ENCODE measurements around the gene CSE1L.
"Not testable (repeated sequence)": the region's sequence is repeated elsewhere in the genome, so short reads cannot be mapped to it uniquely, and the experiment has no call there.

Gene CSE1L

GRCh38 chr20:49103019-49103418 is 56.9 kb downstream of the CSE1L start:
- no peak overlapping the region for H3K27ac ChIP-seq (ENCODE audit: insufficient read depth, low read depth, low read length, poor library complexity, severe bottlenecking)
- 94 to 99% methylated on average over 4 of the region's 4 CpGs for WGBS, 2 experiments
- no peak overlapping the region for H3K4me3 ChIP-seq (ENCODE audit: insufficient read depth, low read depth, low read length)
- H3K9me3 ChIP-seq (ENCODE audit: control insufficient read depth, low read length) = no peaks in the 10 kb centered on the region
- H3K36me3 ChIP-seq (ENCODE audit: control insufficient read depth, insufficient read depth, low read length) = peaks cover 14% of the 10 kb centered on the region
- no peaks in the 10 kb centered on the region for H3K4me1 ChIP-seq (ENCODE audit: control insufficient read depth, insufficient read depth, low read length)
- no peaks in the 10 kb centered on the region for H3K27me3 ChIP-seq (ENCODE audit: control insufficient read depth, insufficient read depth, low read length, poor library complexity, severe bottlenecking)

DNA sequence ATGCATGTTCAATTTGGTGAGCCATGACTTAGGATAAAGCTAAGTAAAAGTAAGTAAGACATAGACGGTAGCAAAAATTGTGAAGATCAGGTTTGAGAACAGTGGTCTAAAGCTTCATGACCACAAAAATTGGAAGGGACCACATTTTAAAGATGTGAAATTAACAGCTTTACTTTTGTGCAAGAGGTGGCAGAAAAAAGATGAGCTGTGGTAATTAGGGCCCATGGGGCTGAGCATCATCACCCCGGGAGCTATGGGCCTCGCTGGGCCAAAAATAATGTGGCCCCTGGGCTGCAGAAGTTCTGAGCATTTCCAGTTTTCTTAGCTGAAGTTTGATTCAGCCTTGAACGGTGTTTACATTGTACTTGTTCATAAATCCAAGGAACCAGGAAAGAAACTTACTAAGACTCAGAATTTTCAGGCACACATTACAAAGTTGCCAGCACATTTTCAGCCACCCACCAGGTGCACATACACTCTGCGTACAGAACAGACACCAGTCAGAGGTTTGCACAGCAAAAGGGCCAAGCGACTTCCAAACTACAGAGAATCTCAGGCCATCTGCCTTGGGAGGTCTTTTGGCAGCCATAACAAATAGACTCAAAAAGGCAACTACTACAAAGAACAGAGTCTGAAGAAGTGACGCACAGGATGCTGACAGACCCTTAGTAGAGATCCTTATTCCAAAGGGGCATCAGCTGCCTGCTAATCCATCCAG is 57.7 kb downstream of the CSE1L start:
- H3K36me3 ChIP-seq (ENCODE audit: control insufficient read depth, insufficient read depth, low read length) = peaks cover 11% of the 10 kb centered on the region
- no peaks in the 10 kb centered on the region for H3K9me3 ChIP-seq (ENCODE audit: control insufficient read depth, low read length)
- 95 to 97% methylated on average over 7 of the region's 7 CpGs for WGBS, 2 experiments
- no peaks in the 10 kb centered on the region for H3K27me3 ChIP-seq (ENCODE audit: control insufficient read depth, insufficient read depth, low read length, poor library complexity, severe bottlenecking)
- H3K4me3 ChIP-seq (ENCODE audit: insufficient read depth, low read depth, low read length) = no peak overlapping the region
- H3K27ac ChIP-seq (ENCODE audit: insufficient read depth, low read depth, low read length, poor library complexity, severe bottlenecking) = peak overlapping the region; percentile 38
- no peaks in the 10 kb centered on the region for H3K4me1 ChIP-seq (ENCODE audit: control insufficient read depth, insufficient read depth, low read length)

DNA sequence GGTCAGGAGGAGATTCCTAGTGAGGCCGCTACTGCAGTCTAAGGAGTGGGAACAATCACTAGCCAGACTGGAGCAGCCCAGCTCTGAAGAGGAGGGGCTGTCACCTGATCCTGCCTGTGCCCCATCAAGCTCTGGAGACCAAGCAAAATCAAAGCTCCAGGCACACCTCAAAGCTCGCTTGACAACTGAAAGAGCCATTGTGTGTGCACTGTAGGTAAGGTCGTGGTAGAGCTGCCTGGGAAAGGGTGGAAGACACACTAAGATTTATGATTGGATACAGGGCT is 58.2 kb downstream of the CSE1L start:
- H3K27me3 ChIP-seq (ENCODE audit: control insufficient read depth, insufficient read depth, low read length, poor library complexity, severe bottlenecking) = no peaks in the 10 kb centered on the region
- WGBS, 2 experiments = 85 to 89% methylated on average over 3 of the region's 3 CpGs
- no peaks in the 10 kb centered on the region for H3K4me1 ChIP-seq (ENCODE audit: control insufficient read depth, insufficient read depth, low read length)
- H3K36me3 ChIP-seq (ENCODE audit: control insufficient read depth, insufficient read depth, low read length) = peaks cover 7% of the 10 kb centered on the region
- peak overlapping the region; percentile 38 for H3K27ac ChIP-seq (ENCODE audit: insufficient read depth, low read depth, low read length, poor library complexity, severe bottlenecking)
- no peak overlapping the region for H3K4me3 ChIP-seq (ENCODE audit: insufficient read depth, low read depth, low read length)
- no peaks in the 10 kb centered on the region for H3K9me3 ChIP-seq (ENCODE audit: control insufficient read depth, low read length)

GRCh38 chr20:49104979-49105547 is 59.0 kb downstream of the CSE1L start:
- H3K27ac ChIP-seq (ENCODE audit: insufficient read depth, low read depth, low read length, poor library complexity, severe bottlenecking); H3K9me3 ChIP-seq (ENCODE audit: control insufficient read depth, low read length); H3K4me3 ChIP-seq (ENCODE audit: insufficient read depth, low read depth, low read length); H3K36me3 ChIP-seq (ENCODE audit: control insufficient read depth, insufficient read depth, low read length); H3K27me3 ChIP-seq (ENCODE audit: control insufficient read depth, insufficient read depth, low read length, poor library complexity, severe bottlenecking); H3K4me1 ChIP-seq (ENCODE audit: control insufficient read depth, insufficient read depth, low read length): not testable (repeated sequence)
- 92 to 97% methylated on average over 11 of the region's 11 CpGs for WGBS, 2 experiments

GRCh38 chr20:49106328-49106727 is 60.2 kb downstream of the CSE1L start:
- Histone ChIP-seq H3K4me1 (ENCODE audit: control insufficient read depth, insufficient read depth, low read length) (no peaks in the 10 kb centered on the region), H3K27ac (ENCODE audit: insufficient read depth, low read depth, low read length, poor library complexity, severe bottlenecking) (no peak overlapping the region), H3K36me3 (ENCODE audit: control insufficient read depth, insufficient read depth, low read length) (peaks cover 7% of the 10 kb centered on the region), H3K27me3 (ENCODE audit: control insufficient read depth, insufficient read depth, low read length, poor library complexity, severe bottlenecking) (no peaks in the 10 kb centered on the region), H3K4me3 (ENCODE audit: insufficient read depth, low read depth, low read length) (no peak overlapping the region), H3K9me3 (ENCODE audit: control insufficient read depth, low read length) (no peaks in the 10 kb centered on the region)
- WGBS, 2 experiments = 93% methylated on average over 6 of the region's 6 CpGs

DNA sequence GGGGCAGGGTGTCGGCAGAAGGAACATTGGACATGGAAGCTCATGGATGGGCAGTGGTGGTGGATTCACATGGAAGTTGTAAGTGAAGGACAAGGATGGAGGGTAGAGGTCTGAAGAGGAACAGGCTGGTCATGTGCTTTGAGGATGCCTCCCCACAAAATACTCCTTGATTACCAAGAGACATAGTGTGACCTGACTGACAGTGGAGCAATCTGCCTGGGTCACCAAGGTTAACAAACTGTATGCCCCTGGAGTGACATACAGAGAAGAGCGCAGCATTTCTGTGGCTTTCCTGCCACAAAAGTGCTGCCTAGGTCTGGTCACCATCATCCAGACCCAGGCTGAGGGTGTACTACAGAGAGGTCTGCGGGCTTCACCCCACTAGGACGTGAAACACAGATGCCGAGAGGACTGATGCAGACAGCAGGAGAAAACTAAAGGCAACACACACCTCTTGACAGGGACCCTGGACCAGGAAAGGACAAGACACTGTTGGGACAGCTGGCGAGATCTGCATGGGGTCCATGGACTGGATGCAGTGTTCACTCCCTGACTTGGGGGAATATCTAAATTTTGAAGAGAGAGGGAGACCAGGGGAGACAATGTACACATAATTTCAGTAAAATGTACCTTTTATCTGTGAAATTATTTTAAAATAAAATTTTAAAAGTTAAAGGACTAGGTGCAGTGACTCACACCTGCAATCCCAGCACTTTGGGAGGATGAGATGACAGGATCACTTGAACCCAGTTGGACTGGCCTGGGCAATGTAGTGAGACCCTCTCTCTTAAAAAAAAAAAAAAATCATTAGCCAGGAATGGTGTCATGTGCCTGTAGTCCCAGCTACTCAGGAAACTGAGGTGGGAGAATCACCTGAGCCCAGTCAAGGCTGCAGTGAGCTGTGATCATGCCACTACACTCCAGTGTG is 64.9 kb downstream of the CSE1L start:
- H3K27me3 ChIP-seq (ENCODE audit: control insufficient read depth, insufficient read depth, low read length, poor library complexity, severe bottlenecking) = no peaks in the 10 kb centered on the region
- no peak overlapping the region for H3K4me3 ChIP-seq (ENCODE audit: insufficient read depth, low read depth, low read length)
- no peaks in the 10 kb centered on the region for H3K4me1 ChIP-seq (ENCODE audit: control insufficient read depth, insufficient read depth, low read length)
- H3K9me3 ChIP-seq (ENCODE audit: control insufficient read depth, low read length) = no peaks in the 10 kb centered on the region
- no peak overlapping the region for H3K27ac ChIP-seq (ENCODE audit: insufficient read depth, low read depth, low read length, poor library complexity, severe bottlenecking)
- H3K36me3 ChIP-seq (ENCODE audit: control insufficient read depth, insufficient read depth, low read length) = peaks cover 5% of the 10 kb centered on the region
- 93 to 97% methylated on average over 6 of the region's 6 CpGs for WGBS, 2 experiments

DNA sequence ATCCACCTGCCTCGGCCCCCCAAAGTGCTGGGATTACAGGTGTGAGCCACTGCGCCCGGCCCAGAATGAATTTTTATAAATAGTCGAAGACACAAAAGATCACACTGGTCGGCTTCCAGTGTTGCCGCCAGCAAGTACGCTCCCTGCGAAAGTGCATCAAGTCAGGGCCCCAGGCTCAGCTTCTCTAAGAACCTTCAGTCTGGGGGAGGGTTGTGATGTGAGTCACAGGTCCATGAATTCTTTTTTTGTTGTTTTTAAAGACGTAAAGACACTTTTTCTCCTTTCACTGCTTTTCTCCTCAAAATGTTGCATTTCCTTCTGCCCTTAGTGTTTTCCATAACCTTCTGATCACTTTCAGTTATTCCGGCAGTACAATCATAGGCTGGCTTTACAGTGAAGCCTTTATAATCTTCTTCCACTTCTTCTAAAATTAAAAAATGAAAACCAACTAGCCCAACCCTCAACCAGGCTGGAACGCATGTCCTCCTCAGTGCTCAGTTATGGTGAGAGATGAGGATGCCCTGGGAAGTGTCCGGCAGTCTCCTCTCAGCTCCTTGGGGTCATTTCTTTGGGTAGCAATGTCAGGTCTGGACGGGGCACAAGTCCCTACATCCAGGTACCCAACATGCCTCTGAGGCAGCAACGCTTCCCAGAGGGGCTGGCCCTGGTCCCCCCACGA is 66.6 kb downstream of the CSE1L start:
- WGBS, 2 experiments = 92 to 94% methylated on average over 15 of the region's 15 CpGs
- no peaks in the 10 kb centered on the region for H3K9me3 ChIP-seq (ENCODE audit: control insufficient read depth, low read length)
- no peak overlapping the region for H3K4me3 ChIP-seq (ENCODE audit: insufficient read depth, low read depth, low read length)
- no peaks in the 10 kb centered on the region for H3K4me1 ChIP-seq (ENCODE audit: control insufficient read depth, insufficient read depth, low read length)
- no peak overlapping the region for H3K27ac ChIP-seq (ENCODE audit: insufficient read depth, low read depth, low read length, poor library complexity, severe bottlenecking)
- H3K27me3 ChIP-seq (ENCODE audit: control insufficient read depth, insufficient read depth, low read length, poor library complexity, severe bottlenecking) = no peaks in the 10 kb centered on the region
- peaks cover 13% of the 10 kb centered on the region for H3K36me3 ChIP-seq (ENCODE audit: control insufficient read depth, insufficient read depth, low read length)

GRCh38 chr20:49115564-49115963 is 69.5 kb downstream of the CSE1L start:
- H3K9me3 ChIP-seq (ENCODE audit: control insufficient read depth, low read length) = no peaks in the 10 kb centered on the region
- H3K27ac ChIP-seq (ENCODE audit: insufficient read depth, low read depth, low read length, poor library complexity, severe bottlenecking) = no peak overlapping the region
- WGBS, 2 experiments = 93 to 94% methylated on average over 7 of the region's 7 CpGs
- H3K4me1 ChIP-seq (ENCODE audit: control insufficient read depth, insufficient read depth, low read length) = no peaks in the 10 kb centered on the region
- no peak overlapping the region for H3K4me3 ChIP-seq (ENCODE audit: insufficient read depth, low read depth, low read length)
- H3K36me3 ChIP-seq (ENCODE audit: control insufficient read depth, insufficient read depth, low read length) = peaks cover 36% of the 10 kb centered on the region
- no peaks in the 10 kb centered on the region for H3K27me3 ChIP-seq (ENCODE audit: control insufficient read depth, insufficient read depth, low read length, poor library complexity, severe bottlenecking)

DNA sequence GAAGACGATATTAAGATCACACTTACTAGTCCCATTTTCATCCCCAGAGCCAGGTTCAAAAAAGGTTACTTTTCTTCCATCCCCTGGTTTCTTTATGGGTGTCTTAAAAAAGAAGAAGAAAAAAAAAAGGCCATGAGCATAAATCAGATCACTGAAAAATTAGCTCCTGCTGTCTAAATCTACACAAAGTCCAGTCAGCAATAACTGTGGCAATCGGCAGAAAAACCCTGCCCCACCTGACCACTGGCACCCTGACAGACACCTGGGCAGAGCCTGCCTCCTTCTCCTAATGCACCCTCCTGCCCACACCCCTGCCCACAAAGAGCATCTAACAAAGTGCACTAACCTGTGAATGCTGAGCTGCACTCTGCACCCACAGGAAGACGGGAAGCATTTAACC is 72.2 kb downstream of the CSE1L start:
- WGBS, 2 experiments = 98% methylated on average over 3 of the region's 3 CpGs
- H3K9me3 ChIP-seq (ENCODE audit: control insufficient read depth, low read length) = no peaks in the 10 kb centered on the region
- H3K36me3 ChIP-seq (ENCODE audit: control insufficient read depth, insufficient read depth, low read length) = peaks cover 45% of the 10 kb centered on the region
- no peaks in the 10 kb centered on the region for H3K27me3 ChIP-seq (ENCODE audit: control insufficient read depth, insufficient read depth, low read length, poor library complexity, severe bottlenecking)
- no peak overlapping the region for H3K4me3 ChIP-seq (ENCODE audit: insufficient read depth, low read depth, low read length)
- no peaks in the 10 kb centered on the region for H3K4me1 ChIP-seq (ENCODE audit: control insufficient read depth, insufficient read depth, low read length)
- H3K27ac ChIP-seq (ENCODE audit: insufficient read depth, low read depth, low read length, poor library complexity, severe bottlenecking) = no peak overlapping the region

GRCh38 chr20:49119988-49120387 is 73.9 kb downstream of the CSE1L start:
- Histone ChIP-seq H3K9me3 (ENCODE audit: control insufficient read depth, low read length) (no peaks in the 10 kb centered on the region), H3K27me3 (ENCODE audit: control insufficient read depth, insufficient read depth, low read length, poor library complexity, severe bottlenecking) (no peaks in the 10 kb centered on the region), H3K4me1 (ENCODE audit: control insufficient read depth, insufficient read depth, low read length) (no peaks in the 10 kb centered on the region), H3K27ac (ENCODE audit: insufficient read depth, low read depth, low read length, poor library complexity, severe bottlenecking) (no peak overlapping the region), H3K4me3 (ENCODE audit: insufficient read depth, low read depth, low read length) (no peak overlapping the region), H3K36me3 (ENCODE audit: control insufficient read depth, insufficient read depth, low read length) (peaks cover 47% of the 10 kb centered on the region)
- 95 to 98% methylated on average over 7 of the region's 7 CpGs for WGBS, 2 experiments

Measured in ectodermal cell (in vitro differentiated cells).